SK-N-SH (cell line): ENCODE measurements around the gene PTGFR. TPM values are rescaled to one million over a fixed set of nuclear protein-coding genes. Genes with fewer than 3 reads are reported as not detected.

Experiments used
- CTCF ChIA-PET: fragments of 300-600, 350-600 bp; formaldehyde crosslinking; extraction: SDS; loops from one replicate; lab custom pipeline; 2021; lab: Yijun Ruan, JAX
- POLR2A ChIA-PET: fragments of 350-600 bp; sonication (Branson Sonifier 250); formaldehyde crosslinking; extraction: SDS; loops from one replicate; lab custom pipeline; 2020; ENCODE audit warnings: antibody characterized with exemption, inconsistent platforms; lab: Yijun Ruan, JAX
- DNase-seq: peaks from one replicate; pipeline ENCODE4 v3.0.0; 2012
- H2AFZ ChIP-seq: fragments of 200-600 bp; sonication (generic); 2 replicates; pipeline ENCODE4 v1.8.1; 2016; ENCODE audit warnings: antibody characterized with exemption, mild to moderate bottlenecking, low read depth
- H3F3A ChIP-seq: fragments of 200-600 bp; sonication (generic); replicated peaks from 2 replicates; pipeline ENCODE3; 2016; ENCODE audit warnings: antibody characterized with exemption, mild to moderate bottlenecking; ENCODE audit not compliant: insufficient read depth
- H3K27ac ChIP-seq, 2 experiments: fragments of 200-500 bp in 1 of 2; fragments of 200-600 bp in 1 of 2; sonication (Bioruptor generic) in 1 of 2; sonication (generic), shearing (Covaris generic) in 1 of 2; 2 replicates each; pipeline versions ENCODE4 v1.5.1 to v1.6.1; 2014 to 2016; ENCODE audit warnings: low read depth in 2 of 2, inconsistent platforms in 1 of 2, low read length in 1 of 2, mild to moderate bottlenecking in 1 of 2, mixed read lengths in 1 of 2
- H3K27me3 ChIP-seq: fragments of 200-600 bp; sonication (generic), shearing (Covaris generic); 2 replicates; pipeline ENCODE4 v1.6.1; 2016; ENCODE audit warnings: mixed run types; ENCODE audit not compliant: insufficient read depth
- H3K36me3 ChIP-seq, 2 experiments: fragments of 200-500 bp in 1 of 2; fragments of 200-600 bp in 1 of 2; sonication (Bioruptor generic) in 1 of 2; sonication (generic) in 1 of 2; replicated peaks in 1 of 2; 2 replicates each; pipeline versions ENCODE3 to v1.5.1; 2014 to 2016; ENCODE audit warnings: low read length in 1 of 2, mild to moderate bottlenecking in 1 of 2; ENCODE audit not compliant: insufficient read depth in 2 of 2, control insufficient read depth in 1 of 2
- H3K4me1 ChIP-seq, 2 experiments: fragments of 200-500 bp in 1 of 2; fragments of 200-600 bp in 1 of 2; sonication (Bioruptor generic) in 1 of 2; sonication (generic), shearing (Covaris generic) in 1 of 2; 2 replicates each; pipeline versions ENCODE4 v1.5.1 to v1.6.1; 2014 to 2016; ENCODE audit warnings: low read depth in 1 of 2, low read length in 1 of 2, mixed run types in 1 of 2; ENCODE audit not compliant: insufficient read depth in 2 of 2, control insufficient read depth in 1 of 2
- H3K4me2 ChIP-seq: fragments of 200-600 bp; sonication (generic), shearing (Covaris generic); 2 replicates; pipeline ENCODE4 v1.6.1; 2017; ENCODE audit warnings: mixed run types
- H3K4me3 ChIP-seq, 2 experiments: fragments of 200-500 bp in 1 of 2; fragments of 200-600 bp in 1 of 2; sonication (Bioruptor generic) in 1 of 2; sonication (generic), shearing (Covaris generic) in 1 of 2; 2 replicates each; pipeline versions ENCODE4 v1.5.1 to v1.8.1; 2014 to 2016; ENCODE audit warnings: low read depth in 2 of 2, inconsistent platforms in 1 of 2, low read length in 1 of 2, mild to moderate bottlenecking in 1 of 2, mixed read lengths in 1 of 2, moderate library complexity in 1 of 2
- H3K79me2 ChIP-seq: fragments of 200-600 bp; sonication (generic); 2 replicates; pipeline ENCODE4 v1.8.1; 2017; ENCODE audit warnings: mild to moderate bottlenecking; ENCODE audit not compliant: insufficient read depth
- H3K9ac ChIP-seq: fragments of 200-600 bp; sonication (generic); 2 replicates; pipeline ENCODE4 v1.6.1; 2017; ENCODE audit warnings: mixed run types
- H3K9me2 ChIP-seq: fragments of 200-600 bp; sonication (generic); 2 replicates; pipeline ENCODE4 v1.6.1; 2017; ENCODE audit warnings: mixed run types
- H3K9me3 ChIP-seq: fragments of 200-600 bp; sonication (generic); 2 replicates; pipeline ENCODE4 v1.6.1; 2017; ENCODE audit warnings: mixed run types, mild to moderate bottlenecking, moderate library complexity
- H4K20me1 ChIP-seq: fragments of 200-600 bp; sonication (generic); 2 replicates; pipeline ENCODE4 v1.6.1; 2017; ENCODE audit warnings: mild to moderate bottlenecking, mixed run types; ENCODE audit not compliant: insufficient read depth
- CHD2 ChIP-seq: fragments of 150-350 bp; IDR thresholded peaks from 2 replicates; pipeline ENCODE4 v1.6.1; 2018; ENCODE audit warnings: low read length; ENCODE audit not compliant: partially characterized antibody
- ELF1 ChIP-seq: IDR thresholded peaks from 2 replicates; pipeline ENCODE4 v1.4.0; 2012
- EZH2phosphoT487 ChIP-seq: fragments of 200-600 bp; sonication (generic); IDR thresholded peaks from 2 replicates; pipeline ENCODE4 v1.6.1; 2017; ENCODE audit warnings: low read depth, mixed run types, mild to moderate bottlenecking, antibody characterized with exemption, moderate library complexity, borderline replicate concordance
- JUND ChIP-seq: IDR thresholded peaks from 2 replicates; pipeline ENCODE4 v1.4.0; 2012
- MEF2A ChIP-seq: IDR thresholded peaks from 2 replicates; pipeline ENCODE4 v1.4.0; 2012; ENCODE audit warnings: low read depth, borderline replicate concordance
- RAD21 ChIP-seq: IDR thresholded peaks from 2 replicates; pipeline ENCODE4 v1.6.1; 2012; ENCODE audit warnings: mild to moderate bottlenecking, low read length
- RXRA ChIP-seq: IDR thresholded peaks from 2 replicates; pipeline ENCODE4 v1.4.0; 2012; ENCODE audit warnings: low read depth, mild to moderate bottlenecking, borderline replicate concordance
- SIN3A ChIP-seq: IDR thresholded peaks from 2 replicates; pipeline ENCODE4 v1.6.1; 2012; ENCODE audit warnings: low read depth, mild to moderate bottlenecking, low read length, moderate library complexity, borderline replicate concordance
- TAF1 ChIP-seq: IDR thresholded peaks from 2 replicates; pipeline ENCODE4 v1.6.1; 2012; ENCODE audit warnings: low read depth, mild to moderate bottlenecking, low read length, moderate library complexity, borderline replicate concordance
- TCF12 ChIP-seq: IDR thresholded peaks from 2 replicates; pipeline ENCODE4 v1.4.0; 2012
- WGBS: methylation state at CpG from one replicate; pipeline ENCODE4 v1.1.6; 2017; ENCODE audit warnings: low lambda C conversion rate; 5-methylcytosine and 5-hydroxymethylcytosine counted together
- polyA plus RNA-seq, 3 experiments: library from polyadenylated mRNA; depleted of rRNA; stranded (reverse); fragments of >200 nt; gene quantifications; 2 replicates each; pipeline ENCODE4 v1.2.3, GENCODE V29; 2012
- TF ChIP-seq, protein P1 (sequence below): IDR thresholded peaks from 2 replicates; pipeline ENCODE4 v1.4.0; 2012; ENCODE audit warnings: low read depth, borderline replicate concordance
- TF ChIP-seq, protein P2 (sequence below): fragments of 150-350 bp; IDR thresholded peaks from 2 replicates; pipeline ENCODE4 v1.6.1; 2017; ENCODE audit warnings: antibody characterized with exemption, low read length, low read depth, borderline replicate concordance
- TF ChIP-seq, protein P3 (sequence below): fragments of 200-600 bp; sonication (generic); IDR thresholded peaks from 2 replicates; pipeline ENCODE4 v1.6.1; 2017; ENCODE audit warnings: antibody characterized with exemption, mild to moderate bottlenecking, moderate library complexity
- TF ChIP-seq, protein P4 (sequence below): IDR thresholded peaks from 2 replicates; pipeline ENCODE4 v1.4.0; 2012; ENCODE audit warnings: low read depth

The PTGFR gene
- polyA plus RNA-seq, 1 of the 3 experiments (the other 2 are of a cell fraction) = 2.2 TPM

DNA sequence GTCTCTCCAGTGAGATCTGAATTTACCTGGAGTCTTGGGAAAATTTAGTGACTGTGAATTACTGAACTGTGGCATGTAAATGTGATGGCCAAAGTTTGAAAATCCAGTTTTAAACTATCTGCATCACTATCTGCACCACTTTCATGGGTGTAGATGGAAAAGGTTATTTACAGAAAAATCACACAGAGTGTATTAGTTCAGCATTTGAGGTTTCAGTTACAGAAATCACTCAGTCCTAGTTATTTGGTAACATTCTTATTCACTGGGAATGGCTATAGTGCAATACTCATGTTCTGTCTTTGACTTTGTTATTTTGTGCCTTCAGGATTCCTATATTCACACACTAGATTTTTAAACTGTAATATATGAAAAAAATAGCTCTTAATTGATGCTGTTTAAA, 68.9 kb downstream of the PTGFR start (continued):
- no peak for TF ChIP-seq JUND
- no peak for TF ChIP-seq TCF12
- TF ChIP-seq ELF1 = no peak
- TF ChIP-seq, protein P1, sequence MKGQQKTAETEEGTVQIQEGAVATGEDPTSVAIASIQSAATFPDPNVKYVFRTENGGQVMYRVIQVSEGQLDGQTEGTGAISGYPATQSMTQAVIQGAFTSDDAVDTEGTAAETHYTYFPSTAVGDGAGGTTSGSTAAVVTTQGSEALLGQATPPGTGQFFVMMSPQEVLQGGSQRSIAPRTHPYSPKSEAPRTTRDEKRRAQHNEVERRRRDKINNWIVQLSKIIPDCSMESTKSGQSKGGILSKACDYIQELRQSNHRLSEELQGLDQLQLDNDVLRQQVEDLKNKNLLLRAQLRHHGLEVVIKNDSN = no peak
- TF ChIP-seq, protein P2, sequence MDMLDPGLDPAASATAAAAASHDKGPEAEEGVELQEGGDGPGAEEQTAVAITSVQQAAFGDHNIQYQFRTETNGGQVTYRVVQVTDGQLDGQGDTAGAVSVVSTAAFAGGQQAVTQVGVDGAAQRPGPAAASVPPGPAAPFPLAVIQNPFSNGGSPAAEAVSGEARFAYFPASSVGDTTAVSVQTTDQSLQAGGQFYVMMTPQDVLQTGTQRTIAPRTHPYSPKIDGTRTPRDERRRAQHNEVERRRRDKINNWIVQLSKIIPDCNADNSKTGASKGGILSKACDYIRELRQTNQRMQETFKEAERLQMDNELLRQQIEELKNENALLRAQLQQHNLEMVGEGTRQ = no peak

DNA sequence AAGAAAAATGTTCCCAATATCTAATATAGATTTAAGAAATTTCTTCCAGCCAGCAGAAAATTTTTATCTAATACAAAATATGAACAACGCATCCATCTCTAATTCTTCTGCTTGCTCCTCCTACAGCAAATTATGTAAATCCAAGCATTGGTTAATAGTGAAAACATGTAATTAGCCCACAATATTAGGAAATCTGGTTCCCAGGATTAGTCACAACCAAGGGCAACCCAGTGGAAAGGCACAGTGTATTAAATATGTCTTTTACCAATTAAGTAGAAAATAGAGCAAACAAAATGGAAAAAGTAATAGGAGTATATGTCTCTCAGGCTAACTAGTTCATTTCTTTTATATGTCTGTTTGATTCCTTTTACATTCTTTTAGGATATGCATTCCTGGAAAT, 70.0 kb downstream of the PTGFR start:
- Histone ChIP-seq H3K27ac (no peak overlapping the region), H3K4me3 (no peak overlapping the region), H3F3A (no peaks in the 10 kb centered on the region), H3K27me3 (no peaks in the 10 kb centered on the region), H3K9me2 (no peaks in the 10 kb centered on the region), H3K9ac (no peak overlapping the region), H2AFZ (no peak overlapping the region), H3K4me2 (no peak overlapping the region), H3K79me2 (no peaks in the 10 kb centered on the region), H3K4me1 (no peaks in the 10 kb centered on the region), H4K20me1 (no peaks in the 10 kb centered on the region), H3K36me3 (no peaks in the 10 kb centered on the region), H3K9me3 (no peaks in the 10 kb centered on the region)
- ChIA-PET POLR2A (no interaction called here), CTCF (no interaction called here)
- no peak for DNase-seq
- 100% methylated on average over 1 of the region's 1 CpG for WGBS
- TF ChIP-seq RAD21 (no peak), RXRA (no peak), SIN3A (no peak), MEF2A (no peak), JUND (no peak), TAF1 (no peak), EZH2phosphoT487 (no peak), CHD2 (no peak)
- TF ChIP-seq, protein P3, sequence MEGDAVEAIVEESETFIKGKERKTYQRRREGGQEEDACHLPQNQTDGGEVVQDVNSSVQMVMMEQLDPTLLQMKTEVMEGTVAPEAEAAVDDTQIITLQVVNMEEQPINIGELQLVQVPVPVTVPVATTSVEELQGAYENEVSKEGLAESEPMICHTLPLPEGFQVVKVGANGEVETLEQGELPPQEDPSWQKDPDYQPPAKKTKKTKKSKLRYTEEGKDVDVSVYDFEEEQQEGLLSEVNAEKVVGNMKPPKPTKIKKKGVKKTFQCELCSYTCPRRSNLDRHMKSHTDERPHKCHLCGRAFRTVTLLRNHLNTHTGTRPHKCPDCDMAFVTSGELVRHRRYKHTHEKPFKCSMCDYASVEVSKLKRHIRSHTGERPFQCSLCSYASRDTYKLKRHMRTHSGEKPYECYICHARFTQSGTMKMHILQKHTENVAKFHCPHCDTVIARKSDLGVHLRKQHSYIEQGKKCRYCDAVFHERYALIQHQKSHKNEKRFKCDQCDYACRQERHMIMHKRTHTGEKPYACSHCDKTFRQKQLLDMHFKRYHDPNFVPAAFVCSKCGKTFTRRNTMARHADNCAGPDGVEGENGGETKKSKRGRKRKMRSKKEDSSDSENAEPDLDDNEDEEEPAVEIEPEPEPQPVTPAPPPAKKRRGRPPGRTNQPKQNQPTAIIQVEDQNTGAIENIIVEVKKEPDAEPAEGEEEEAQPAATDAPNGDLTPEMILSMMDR = no peak
- TF ChIP-seq, protein P1 = no peak
- TF ChIP-seq, protein P4, sequence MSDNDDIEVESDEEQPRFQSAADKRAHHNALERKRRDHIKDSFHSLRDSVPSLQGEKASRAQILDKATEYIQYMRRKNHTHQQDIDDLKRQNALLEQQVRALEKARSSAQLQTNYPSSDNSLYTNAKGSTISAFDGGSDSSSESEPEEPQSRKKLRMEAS = no peak
